ENCODE results near the gene SEMA4F. TPM values are rescaled to one million over a fixed set of nuclear protein-coding genes. Genes with fewer than 3 reads are reported as not detected.

Gene SEMA4F
- total RNA-seq, 3 donors from 2014 or later, result 5.3 to 6.4 (median 5.4) TPM

Other genes starting within 250 kb of the SEMA4F start
- gene C2orf81, start 232.6 kb upstream of the SEMA4F start, total RNA-seq, result 1 to 10 TPM; 1.3 to 1.4 (median 1.4) TPM
- 10 to 100 TPM; 29.1 to 32.1 (median 31.3) TPM for gene WDR54, start 232.5 kb upstream of the SEMA4F start, total RNA-seq
- gene RTKN, start 212.3 kb upstream of the SEMA4F start, total RNA-seq, result 1 to 10 TPM in 1 of 3 donors, under 1 TPM in 2; 0.47 to 1.0 (median 0.71) TPM
- 10 to 100 TPM; 49.3 to 72.6 (median 55.8) TPM for gene INO80B, start 199.2 kb upstream of the SEMA4F start, total RNA-seq
- 10 to 100 TPM; 19.3 to 21.5 (median 19.4) TPM for gene WBP1, start 195.8 kb upstream of the SEMA4F start, total RNA-seq
- 100 to 1,000 TPM in 2 of 3 donors, 10 to 100 TPM in 1; 98.7 to 107 (median 103) TPM for gene MOGS, start 188.9 kb upstream of the SEMA4F start, total RNA-seq
- gene MRPL53, start 181.6 kb upstream of the SEMA4F start, total RNA-seq, result 100 to 1,000 TPM; 105 to 106 (median 106) TPM
- gene CCDC142, start 171.2 kb upstream of the SEMA4F start, total RNA-seq, result 10 to 100 TPM; 13.7 to 17.3 (median 13.9) TPM
- gene TTC31, start 171.2 kb upstream of the SEMA4F start, total RNA-seq, result 10 to 100 TPM; 22.4 to 23.8 (median 23.4) TPM
- gene LBX2, start 154.6 kb upstream of the SEMA4F start, total RNA-seq, result under 1 TPM in 2 of 3 donors, not detected in 1; 0.22 to 0.24 TPM
- gene PCGF1, start 146.6 kb upstream of the SEMA4F start, total RNA-seq, result 10 to 100 TPM; 21.7 to 32.4 (median 28.8) TPM
- gene TLX2, start 139.8 kb upstream of the SEMA4F start, total RNA-seq, result not detected
- under 1 TPM; 0.28 to 0.34 (median 0.30) TPM for gene DQX1, start 128.0 kb upstream of the SEMA4F start, total RNA-seq
- 100 to 1,000 TPM; 200 to 204 (median 203) TPM for gene AUP1, start 124.5 kb upstream of the SEMA4F start, total RNA-seq
- 10 to 100 TPM; 46.2 to 54.6 (median 50.5) TPM for gene HTRA2, start 124.3 kb upstream of the SEMA4F start, total RNA-seq
- 1 to 10 TPM in 1 of 3 donors, under 1 TPM in 2; 0.49 to 1.0 (median 0.99) TPM for gene LOXL3, start 100.3 kb upstream of the SEMA4F start, total RNA-seq
- 10 to 100 TPM; 24.1 to 27.9 (median 25.9) TPM for gene DOK1, start 99.5 kb upstream of the SEMA4F start, total RNA-seq
- not detected for gene M1AP, start 5.9 kb upstream of the SEMA4F start, total RNA-seq
- 100 to 1,000 TPM; 108 to 111 (median 110) TPM for gene HK2, start 179.9 kb downstream of the SEMA4F start, total RNA-seq